GM18526 (cell line): ENCODE data around the gene RAD51B.

Source experiments
- POLR2A ChIP-seq: IDR thresholded peaks from 3 replicates; pipeline ENCODE4 v1.6.1; 2011; ENCODE audit not compliant: insufficient read length; ENCODE audit errors: extremely low read depth

The RAD51B gene

DNA sequence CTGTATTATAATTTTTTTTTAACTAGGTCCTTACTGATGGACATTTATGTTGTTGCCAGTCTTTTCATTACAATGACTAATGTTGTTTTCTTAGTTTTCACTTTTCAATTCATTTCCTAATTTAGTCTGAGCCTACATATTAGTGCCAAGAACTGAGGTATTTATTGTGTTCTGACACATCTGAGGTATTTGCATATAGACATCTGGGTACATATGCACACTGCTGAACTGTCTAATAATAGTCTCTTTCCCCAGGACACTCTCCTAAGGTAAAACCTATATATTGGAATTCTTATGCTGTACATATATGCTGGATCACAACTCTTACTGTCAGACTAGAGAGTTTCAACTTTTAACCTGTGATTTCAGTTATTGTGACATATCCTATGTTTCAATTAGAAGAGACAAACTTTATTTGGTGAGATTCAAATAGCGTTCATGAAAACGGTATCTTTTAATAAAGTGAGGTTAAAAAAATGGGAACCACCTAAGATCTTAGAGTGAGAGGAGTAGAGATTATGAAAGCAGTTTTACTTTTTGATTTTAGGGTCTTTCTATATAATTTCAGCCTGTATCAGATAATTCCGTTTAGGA is 263.2 kb downstream of the RAD51B start:
- no peak for TF ChIP-seq POLR2A

DNA sequence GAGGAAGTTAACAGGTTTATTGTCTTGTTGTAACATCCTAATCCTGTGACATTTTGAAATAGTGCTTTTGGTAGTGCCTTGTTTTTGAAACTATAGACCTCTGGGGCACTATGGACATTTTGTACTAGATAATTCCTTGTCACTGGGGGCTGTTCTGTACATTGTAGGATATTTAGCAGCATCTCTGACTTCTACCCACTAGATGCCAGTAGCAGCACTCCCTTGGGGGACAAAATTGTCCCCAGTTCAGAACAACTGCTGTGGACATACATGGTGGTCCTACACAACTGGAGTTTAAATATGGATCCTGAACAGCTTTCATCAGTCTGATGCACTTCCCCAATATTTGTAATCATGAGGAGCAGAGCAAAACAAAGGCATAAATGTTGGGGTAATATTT is 264.7 kb downstream of the RAD51B start:
- TF ChIP-seq POLR2A = no peak

DNA sequence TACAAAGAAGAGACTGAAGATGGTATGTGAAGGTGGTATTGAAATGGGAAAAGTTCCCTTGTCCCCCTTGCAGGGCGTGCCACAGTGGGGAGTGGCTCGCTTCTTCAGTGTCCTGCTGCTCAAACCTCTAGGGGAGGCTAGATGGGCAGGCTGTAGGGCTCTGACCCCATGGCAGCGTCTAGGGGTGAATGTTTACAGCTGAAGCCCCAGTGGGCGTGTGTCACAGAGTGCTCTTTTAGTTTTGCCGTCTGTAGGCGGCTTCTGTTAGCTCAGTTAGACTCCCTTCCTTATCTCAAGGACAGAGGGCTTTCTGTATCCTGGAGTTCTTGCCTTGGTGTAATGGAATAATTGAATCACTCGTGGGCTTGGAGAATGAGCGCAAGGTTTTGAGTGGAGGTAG is 266.2 kb downstream of the RAD51B start:
- TF ChIP-seq POLR2A = no peak

DNA sequence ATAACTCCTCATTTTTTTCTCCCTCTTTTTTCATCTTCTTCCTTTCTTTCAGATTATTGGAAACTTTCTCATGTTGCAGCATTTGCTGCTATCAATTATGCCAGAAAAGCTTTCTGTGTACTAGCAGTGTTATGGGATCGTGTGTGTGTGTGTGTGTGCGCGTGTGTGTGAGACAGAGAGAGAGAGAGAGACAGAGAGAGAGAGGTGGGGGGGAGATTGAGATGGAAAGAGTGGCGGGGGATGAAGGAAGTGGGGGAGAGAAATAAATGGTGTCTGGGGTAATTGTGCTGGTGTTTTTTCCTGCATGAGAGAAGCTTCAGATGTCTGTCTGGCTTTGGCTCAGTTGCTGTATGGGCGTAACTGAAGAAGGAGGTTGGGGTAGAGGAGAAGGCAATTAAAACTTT is 268.9 kb downstream of the RAD51B start:
- no peak for TF ChIP-seq POLR2A

DNA sequence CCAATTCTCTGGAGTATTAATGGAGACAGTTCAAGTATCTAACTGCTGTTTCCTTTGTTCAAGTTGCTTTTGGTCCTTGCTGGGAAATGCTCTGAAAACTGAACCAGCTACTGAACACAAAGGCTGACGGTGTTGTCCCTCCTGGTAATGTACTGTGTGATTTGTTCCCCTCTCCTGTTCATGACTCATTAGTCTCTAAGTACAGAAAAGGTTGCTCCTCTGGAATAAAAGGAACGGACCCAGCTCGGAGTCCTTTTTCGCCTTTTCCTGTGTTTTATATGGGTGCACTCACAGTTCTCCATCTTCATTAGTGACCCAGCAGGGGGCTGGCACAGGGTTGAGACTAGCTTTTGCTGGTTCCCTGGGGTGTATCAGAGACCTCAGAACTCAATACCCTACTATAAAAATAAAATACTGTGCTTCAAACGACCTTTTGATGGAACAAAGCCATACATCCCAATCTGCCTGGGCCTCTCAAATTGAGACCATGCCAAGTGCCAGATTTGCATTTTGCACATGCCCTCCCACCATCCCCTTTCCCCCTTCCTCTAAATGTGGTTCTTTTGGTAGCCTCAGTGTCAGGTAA is 269.7 kb downstream of the RAD51B start:
- TF ChIP-seq POLR2A = no peak

DNA sequence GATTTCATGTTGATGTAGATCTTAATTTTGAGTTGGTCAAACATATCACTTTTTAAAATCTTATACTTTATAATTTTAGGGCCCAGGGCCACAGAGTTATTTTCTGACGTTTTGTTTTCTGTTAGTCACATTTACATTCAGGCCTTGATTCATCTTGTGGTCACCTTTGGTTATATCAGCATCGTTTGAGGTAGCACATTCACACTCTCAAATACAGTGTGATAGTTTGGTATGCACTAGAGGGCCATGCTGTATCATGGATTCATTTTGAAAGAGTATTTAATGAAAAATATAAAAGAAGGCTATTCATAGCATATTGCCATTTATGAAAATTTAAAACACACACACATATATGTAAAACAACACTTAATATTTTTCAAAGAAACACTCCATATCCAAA is 274.6 kb downstream of the RAD51B start:
- TF ChIP-seq POLR2A = no peak

DNA sequence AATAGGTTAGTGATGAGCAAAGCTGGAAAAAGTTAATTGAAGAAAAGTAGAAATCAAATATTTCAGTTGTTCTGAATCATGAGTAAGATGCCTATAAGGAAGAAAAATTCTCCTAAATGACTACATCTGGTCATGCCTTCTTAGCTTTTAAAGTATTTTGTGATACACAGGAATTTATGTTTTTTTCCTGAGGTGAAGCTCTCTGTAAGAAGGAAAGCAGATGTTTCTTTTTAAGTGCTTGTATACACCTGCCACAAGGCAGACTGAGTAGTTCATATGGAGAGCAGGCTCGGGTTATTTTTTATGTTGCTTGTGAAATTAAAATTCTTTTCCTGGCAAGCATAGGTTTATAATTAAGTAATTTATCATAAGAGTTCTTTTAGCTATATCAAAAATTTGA is 275.2 kb downstream of the RAD51B start:
- TF ChIP-seq POLR2A = no peak

DNA sequence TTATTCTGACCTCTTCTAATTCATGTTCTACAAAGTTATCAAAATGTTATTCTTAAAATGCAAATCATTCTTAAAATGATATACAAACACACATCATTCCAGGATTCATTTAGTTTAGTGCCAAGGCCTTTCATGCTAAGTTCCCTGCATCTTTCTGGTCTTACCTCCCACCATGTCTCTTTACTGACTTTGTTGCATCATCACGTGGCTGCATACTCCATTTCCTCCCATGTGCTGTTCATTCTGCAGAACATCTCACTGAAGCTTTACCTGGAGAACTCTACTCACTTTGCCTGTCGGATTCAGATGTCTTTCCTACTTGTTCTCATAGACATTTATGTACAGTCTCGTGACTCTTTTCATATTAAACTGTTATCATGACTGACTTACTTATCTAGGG is 278.1 kb downstream of the RAD51B start:
- TF ChIP-seq POLR2A = no peak

DNA sequence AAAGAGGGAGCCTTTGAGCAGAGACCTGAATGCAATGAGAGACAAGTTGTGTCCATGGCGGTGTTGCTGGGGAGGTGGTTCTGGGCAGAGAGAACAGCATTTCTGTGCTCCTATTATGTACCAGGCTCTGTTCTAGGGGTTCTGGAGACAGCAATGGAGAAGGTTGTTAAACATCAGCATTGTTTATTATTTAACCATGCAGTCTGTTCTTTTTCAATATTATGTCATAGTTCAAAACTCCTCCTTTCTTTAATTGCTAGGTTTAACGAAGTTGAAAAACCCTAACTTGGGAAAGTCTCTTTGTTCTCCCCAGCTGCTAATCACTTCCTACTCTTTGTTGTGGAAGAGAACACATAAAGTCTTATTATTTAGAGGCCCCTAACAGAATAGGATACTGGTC is 279.3 kb downstream of the RAD51B start:
- no peak for TF ChIP-seq POLR2A

DNA sequence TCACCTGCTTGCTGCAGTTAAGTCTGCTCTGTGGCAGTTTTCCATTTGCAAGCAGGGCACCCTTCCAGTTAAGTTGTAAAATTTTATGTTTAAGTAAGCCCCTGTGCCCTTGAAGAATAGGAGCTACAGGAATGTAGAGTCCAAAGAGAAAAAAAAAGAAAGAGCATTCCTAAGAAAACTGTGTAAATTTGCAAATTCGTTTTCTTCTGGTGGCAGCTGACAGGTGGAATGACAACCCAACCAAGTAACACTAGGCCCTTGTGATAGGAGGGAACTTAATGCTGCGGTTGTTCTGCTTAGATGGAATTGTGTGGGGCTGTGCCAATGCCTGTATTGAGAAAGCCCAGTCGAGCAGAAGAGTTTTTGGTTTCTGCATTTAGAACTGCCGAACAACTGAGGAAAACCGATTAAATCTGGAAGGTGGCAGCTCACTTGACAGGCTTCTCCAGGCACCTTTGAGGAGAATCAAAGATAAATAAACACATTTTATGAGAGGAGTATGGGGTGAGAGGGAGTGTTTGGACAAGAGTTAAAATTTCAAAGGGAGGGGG is 280.0 kb downstream of the RAD51B start:
- no peak for TF ChIP-seq POLR2A

DNA sequence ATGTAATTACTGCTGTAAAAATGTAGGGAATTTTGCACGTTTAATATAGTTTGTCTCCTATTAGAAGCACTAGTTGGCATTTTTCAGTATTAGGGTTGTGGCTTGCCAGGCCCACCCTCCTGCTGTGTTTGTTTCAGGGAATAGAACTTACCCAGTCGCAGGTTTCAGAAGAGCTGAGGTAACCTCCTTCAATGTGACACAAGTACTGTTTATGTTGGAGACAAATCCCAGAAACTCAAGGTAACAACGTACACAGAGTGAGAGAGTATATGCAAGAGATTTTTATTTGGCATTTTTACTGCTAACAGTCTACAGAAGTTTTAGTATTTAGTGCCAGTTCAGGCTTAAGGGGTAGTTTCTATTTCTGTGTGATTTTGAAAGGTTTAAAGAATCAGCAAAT is 284.3 kb downstream of the RAD51B start:
- no peak for TF ChIP-seq POLR2A

DNA sequence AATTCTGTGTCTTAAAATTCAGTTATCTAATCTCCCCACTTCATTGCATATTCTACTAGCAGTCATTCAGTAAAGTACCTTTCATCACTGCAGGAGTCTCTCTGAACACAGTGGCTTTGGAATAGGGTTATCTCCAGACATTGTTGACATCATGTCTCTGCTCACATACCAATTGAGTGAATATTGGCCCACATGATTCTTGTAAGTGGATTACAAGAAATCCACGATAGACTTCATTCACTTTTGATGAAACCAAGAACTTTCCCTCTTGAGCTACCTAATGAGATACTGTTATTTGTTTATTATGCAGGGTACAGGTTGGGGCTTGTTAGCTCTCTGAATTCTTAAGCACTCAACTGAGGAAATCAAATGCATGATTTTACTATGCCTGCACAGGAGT is 284.9 kb downstream of the RAD51B start:
- TF ChIP-seq POLR2A = no peak

DNA sequence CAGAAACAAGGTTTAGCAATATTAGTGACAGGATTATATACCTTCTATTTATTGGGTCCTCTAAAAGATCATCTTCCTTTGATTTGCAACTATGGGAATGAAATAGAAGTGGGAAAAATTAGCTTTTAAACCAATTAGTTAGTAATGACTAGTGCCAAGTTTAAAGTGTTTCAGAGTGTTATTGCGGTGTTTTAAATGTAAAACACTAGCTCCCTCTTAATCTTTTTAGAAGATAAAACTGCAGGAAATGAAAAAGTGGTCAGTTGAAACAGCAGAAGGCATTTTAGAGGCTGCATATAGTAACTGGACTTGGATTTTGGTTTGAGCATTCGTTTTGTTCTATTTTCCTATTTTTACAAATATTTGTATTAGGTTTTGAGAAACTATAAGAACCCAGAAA is 286.2 kb downstream of the RAD51B start:
- TF ChIP-seq POLR2A = no peak

DNA sequence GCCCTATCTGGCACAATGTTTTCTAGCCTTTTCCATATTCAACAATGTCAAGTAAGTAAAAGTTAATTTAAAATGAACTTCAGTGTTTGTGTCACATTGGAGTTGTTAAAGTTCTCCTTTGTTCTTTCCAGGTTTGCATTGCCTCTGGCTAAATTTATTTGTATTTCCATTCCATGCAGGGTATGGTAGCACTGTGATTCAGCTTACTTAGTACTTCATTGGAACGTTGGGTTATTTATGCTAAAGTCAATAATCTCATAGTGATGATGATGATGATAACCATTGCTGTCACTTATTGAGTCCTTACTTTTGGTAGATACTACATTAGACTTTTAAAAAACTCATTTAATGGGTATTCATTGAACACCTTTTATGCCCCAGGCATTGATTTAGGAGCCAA is 286.9 kb downstream of the RAD51B start:
- TF ChIP-seq POLR2A = no peak

DNA sequence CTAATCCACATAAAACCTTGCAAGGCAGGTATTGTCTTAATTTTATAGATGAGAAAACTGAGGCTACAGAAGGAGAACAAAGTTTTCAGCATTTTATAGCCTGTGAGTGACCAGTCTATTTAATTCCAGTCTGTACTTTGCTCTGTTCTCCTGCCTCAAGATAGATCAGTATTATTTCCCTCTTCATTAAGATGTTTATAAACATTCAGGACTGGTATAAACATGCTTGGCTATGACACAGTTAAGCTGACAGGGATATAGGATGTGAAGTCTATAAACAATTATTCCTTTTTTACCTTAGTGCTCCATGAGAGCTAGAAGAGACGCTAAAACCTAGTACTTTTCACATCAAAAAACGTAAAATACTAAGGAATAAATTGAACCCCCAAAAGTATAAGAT is 287.3 kb downstream of the RAD51B start:
- no peak for TF ChIP-seq POLR2A

DNA sequence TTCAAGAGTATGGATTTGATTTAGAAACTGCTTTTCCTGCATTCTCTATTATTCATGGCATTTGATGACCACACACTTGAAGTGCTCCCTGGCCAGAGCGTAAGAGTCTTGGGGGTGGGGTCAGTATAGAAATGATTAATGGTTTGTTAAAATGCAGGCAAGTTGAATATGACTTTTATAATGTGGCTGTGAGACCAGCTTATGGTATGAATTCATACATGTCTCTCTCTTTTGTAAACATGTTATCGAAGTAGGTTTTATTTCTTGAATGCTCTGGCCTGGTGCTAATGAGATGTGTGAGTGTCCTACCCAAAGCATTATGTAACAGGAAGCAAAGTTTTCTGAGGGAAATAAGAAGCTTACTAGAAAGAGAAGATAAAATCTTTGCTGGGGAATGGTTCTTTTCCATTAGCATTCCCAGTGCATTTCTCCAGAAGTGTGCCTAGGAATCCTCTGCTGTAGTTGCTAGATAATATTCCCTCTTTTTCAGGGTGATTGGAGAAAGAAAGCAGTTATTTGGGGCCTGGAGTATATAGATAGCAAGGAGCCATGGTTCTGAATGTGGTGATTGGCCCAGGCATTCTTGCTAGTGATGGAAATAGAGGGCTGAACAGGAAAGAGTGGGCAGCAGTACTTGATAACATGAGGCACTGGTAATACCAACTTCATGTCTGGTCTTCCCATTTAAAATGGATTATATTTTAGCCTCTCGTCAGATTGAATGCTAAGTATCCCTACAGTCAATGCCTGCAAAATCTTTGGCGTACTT is 289.7 kb downstream of the RAD51B start:
- TF ChIP-seq POLR2A = no peak
